GM21619 (cell line): Measurements from ENCODE around the gene LPCAT1.
A peak's percentile ranks its signal among the peaks of the same experiment; 100 is the strongest.
"Not testable (repeated sequence)": the region's sequence is repeated elsewhere in the genome, so short reads cannot be mapped to it uniquely, and the experiment has no call there.

ENCODE experiments used
- ATAC-seq: cut with Tn5 transposase; IDR thresholded peaks from one replicate; pipeline ENCODE4 v1.9.1; 2021; ENCODE audit not compliant: unreplicated experiment

LPCAT1 gene

DNA sequence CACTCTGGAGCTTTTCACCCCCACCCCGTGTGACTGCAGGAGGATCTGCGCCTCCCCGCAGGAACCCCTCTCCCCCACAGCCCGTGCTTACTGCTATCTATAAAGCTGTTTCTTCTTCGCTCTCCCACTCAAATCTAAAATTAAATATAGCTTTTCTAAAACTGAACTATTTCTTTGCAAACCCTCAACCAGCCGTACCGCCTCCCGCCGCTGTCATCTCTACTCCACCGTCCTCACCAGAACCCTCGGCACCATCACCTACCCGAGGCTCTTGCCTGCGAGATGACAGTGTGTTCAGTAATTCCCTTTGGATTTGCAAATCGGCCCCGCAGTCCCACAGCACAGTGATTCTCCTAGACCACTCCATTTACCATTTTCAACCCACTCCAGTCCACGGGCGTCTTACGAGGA, 13.6 kb downstream of the LPCAT1 start:
- ATAC-seq, result no peak

DNA sequence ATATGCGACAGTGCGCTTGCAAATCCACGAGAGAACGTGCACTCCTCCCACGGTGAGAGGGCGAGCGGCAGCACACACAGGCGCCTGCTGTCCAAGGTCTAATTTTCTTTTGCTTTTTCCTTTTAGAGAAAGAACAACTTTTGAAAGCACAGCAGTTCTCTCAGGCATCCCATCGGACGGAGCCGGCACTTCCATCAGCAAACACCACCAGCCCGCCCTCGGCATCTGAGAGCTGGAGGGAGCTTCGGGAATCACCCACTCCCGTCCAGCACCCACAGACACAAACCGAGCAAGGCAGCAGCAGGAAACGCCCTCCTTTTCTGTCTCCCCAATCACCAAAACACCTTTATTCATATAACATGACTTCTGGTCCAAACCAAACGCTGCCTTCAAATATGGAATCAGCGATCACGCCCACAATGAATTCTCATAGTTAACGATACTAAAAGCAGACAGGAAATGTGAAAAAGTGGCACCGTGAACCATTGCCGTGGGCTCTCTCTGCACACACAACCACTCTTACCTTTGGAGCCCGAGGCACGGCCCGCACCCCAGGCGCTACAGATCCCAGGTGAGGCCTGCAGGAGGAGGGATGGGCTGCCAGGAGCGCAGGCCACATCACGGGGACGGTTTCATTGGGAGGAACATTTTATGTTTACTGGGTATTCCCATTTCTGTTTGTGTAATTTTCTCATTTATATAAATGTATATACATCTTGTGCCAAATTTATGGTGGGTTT, 14.2 kb downstream of the LPCAT1 start:
- ATAC-seq, result no peak

DNA sequence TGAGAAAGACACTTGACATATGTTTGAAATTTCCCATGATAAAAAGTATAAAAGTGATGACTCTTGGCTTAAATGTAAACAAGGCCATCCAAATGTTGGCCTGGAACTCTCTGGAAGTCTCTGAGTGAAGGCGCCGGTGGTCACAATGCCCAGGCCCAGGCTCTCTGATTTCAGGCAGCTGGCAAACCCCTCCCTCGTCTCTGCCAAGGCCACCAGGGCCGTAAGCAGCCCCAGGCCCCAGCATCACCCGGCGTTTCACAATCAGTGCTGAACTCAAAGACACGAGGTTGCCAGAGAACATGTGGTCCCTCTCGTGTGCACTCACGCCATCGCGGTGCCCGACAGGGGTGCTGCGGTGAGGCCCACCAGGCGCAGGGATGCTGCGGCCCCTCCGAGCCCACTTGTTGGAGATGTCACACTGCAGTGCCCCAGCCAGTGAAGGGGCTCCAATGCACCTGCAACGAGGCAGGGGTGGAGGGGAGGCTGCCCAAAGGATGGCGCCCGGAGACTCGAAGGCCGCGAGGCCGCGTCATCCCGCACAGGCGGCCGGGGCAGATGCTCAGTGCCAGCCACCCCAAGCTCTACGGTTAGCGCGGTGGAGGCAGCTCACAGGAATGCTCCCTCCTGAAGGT, 15.0 kb downstream of the LPCAT1 start:
- ATAC-seq, result no peak

DNA sequence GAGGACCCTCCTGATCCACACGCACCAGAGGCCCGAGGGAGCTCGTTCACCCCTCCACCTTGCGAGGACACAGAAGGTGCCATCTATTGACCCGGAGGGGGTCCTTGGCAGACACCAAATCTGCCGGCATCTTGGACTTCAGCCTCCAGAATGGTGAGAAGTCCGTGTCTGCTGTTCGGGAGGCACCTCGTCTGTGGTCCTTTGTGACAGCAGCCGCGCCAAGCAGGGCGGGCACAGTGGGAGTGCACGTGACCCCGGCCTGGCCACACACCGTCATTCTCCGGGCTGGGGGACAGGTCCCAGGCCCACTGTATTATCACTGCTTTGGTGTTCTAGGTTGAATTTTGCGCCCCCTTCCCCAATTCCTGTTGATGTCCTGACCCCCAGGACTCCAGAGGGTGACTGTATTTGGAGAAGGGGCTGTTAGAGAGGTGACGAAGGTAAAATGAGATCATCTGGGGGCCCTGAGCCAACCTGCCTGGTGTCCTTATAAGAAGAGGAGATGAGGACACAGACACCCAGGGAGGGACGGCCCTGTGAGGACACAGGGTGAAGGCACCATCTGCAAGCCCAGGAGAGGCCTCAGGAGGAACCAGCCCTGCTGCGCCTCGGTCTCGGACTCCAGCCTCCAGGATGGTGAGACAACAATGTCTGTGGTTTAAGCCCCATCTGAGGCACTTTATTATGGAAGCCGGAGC, 15.7 kb downstream of the LPCAT1 start:
- no peak for ATAC-seq

DNA sequence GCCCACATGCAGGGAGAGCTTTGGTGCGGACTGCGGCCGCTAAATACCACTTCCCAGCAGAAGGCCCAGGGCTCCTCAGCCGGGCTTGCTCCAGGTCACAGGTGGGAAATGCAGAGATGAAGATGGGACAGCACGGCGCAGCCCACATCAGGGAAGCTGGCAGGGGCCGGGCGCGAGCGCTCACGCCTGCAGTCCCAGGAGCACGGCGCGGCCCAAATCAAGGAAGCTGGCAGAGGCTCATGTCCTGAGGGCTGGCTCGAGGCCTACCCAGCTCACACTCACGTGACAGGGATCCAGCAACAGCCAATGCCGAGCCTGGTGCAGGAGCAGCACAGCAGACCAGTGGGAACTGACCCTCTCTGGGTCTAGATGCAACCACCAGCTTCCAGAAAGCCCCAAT, 16.3 kb downstream of the LPCAT1 start:
- ATAC-seq, result no peak

DNA sequence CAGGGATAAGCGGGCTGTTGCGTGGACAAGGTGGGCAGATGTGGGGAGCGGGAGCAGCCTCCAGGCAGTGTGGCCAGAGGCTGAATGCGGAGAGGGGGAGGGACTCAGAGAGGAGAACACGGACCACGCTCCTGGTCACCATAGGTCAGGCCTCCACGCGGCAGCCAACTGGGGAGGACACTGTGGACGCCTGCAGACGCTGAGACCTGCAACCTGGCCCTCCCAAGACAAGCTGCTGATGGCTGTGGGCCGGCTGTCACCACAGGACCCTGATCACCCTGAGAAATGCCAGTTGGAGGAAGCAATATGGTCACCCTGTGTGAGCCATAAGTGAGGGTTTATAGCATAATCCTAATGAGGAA, 16.8 kb downstream of the LPCAT1 start:
- no peak for ATAC-seq

DNA sequence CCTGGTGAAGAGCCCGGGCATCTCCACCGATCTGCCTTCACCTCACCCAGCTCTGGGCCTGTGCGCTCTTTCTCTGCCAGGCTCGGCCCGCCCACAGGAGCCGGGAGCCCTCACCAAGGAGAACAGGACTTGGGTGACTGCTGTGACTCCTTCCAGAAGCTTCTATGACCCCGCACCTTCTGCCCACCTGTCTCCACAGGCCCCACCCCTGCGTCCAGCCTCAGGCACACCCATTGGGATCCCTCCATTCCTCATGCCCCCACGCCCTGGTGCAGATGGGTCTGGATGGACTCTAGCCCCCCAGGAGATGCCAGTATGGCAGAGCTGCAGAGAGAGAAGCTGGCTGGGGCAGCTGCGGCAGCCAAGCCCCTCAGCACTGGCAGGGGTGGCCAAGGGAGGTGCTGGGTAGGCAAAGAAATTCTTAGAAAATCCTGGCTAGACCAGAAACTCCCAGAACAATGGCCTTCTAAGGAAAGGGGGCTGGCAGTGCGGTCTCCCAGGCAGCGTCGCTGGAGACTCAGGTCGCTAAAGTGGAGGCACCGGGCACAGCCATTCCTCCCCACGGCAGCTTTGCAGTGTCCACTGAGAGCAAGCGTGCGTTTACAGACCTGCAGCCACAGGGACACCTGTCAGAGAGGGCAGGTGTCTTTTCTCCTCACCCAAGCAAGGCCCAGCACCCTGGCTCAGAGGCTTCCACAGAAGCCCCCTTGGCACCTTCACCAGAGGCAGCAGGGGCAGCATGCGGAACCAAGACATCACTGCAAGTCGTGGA, 17.3 kb downstream of the LPCAT1 start:
- ATAC-seq, result no peak

DNA sequence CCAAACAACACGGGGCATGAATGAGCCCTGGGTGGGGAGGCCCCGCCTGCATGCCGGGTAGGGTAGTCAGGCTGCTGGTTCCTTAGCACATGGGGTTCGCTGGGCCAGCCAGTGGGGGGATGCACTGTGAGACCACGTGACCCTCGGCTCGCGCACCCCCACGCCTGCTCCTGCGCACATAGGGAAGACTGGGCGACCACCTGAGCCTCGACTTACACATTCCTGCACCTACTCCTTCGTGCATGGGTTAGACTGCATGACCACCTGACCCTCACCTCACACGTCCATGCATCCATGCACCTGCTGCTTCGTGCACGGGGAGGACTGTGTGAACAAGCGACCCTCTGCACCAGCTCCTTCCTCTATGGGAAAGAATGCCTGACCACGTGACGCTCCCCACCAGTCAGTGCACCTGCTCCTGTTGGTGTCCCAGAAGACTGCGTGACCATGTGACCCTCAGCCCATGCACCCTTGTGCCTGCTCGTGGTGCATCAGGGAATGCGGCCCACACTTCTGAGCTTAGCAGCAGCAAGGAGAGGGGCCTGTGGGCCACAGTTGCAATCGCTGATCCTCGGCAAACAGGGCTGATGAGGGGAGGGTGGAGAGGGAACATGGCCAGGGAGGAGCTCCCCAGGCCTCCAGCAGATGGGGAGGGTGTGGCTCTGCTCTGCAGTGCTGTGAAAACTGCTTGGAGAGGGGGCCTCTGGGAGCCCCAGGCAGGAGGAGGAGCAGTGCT, 18.1 kb downstream of the LPCAT1 start:
- no peak for ATAC-seq

DNA sequence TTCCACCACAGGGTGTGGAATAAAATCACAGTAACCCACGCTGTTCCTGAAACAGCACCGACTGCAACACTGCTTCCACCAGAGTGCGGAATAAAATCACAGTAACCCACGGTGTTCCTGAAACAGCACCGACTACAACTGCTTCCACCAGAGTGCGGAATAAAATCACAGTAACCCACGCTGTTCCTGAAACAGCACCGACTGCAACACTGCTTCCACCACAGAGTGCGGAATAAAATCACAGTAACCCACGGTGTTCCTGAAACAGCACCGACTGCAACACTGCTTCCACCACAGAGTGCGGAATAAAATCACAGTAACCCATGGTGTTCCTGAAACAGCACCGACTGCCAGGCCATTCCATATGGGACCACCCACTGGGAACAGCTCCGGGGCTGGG, 18.7 kb downstream of the LPCAT1 start:
- ATAC-seq, result not testable (repeated sequence)

DNA sequence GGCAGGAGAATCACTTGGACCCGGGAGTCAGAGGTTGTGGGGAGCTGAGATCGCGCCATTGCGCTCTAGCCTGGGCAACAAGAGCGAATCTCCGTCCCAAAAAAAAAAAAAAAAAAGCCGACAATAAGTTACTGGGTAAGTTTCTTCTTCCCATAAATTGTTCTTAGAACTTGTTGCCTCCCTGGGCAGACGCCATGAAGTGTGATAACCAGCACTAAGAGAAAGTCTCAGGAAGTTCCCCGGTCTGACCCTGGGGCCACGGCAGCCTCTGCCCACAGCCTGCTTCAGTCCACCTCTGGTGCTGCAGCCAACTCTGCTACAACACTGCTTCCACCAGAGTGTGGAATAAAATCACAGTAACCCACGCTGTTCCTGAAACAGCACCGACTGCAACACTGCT, 19.1 kb downstream of the LPCAT1 start:
- ATAC-seq, result no peak

DNA sequence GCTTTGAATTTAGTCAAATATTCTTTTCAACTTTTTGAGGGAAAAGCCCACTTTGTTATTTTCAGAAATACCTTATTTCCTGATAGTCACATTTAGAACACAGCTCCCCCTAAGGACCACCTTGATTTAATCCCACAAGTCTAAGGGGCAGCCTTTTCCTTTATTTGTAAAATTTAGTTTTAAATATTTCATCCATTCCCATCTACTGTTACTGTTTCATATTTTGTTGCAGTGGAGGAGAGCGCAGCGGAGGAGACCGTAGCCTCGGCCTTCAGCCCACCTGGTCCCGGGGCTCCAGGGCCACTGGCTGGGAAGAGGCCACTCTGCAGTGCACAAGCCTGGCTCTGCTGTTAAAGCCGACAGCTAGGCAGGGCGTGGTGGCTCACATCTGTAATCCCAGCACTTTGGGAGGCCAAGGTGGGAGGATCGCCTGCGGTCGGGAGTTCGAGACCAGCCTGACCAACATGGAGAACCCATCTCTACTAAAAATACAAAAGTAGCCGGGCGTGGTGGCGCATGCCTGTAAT, 19.6 kb downstream of the LPCAT1 start:
- no peak for ATAC-seq

DNA sequence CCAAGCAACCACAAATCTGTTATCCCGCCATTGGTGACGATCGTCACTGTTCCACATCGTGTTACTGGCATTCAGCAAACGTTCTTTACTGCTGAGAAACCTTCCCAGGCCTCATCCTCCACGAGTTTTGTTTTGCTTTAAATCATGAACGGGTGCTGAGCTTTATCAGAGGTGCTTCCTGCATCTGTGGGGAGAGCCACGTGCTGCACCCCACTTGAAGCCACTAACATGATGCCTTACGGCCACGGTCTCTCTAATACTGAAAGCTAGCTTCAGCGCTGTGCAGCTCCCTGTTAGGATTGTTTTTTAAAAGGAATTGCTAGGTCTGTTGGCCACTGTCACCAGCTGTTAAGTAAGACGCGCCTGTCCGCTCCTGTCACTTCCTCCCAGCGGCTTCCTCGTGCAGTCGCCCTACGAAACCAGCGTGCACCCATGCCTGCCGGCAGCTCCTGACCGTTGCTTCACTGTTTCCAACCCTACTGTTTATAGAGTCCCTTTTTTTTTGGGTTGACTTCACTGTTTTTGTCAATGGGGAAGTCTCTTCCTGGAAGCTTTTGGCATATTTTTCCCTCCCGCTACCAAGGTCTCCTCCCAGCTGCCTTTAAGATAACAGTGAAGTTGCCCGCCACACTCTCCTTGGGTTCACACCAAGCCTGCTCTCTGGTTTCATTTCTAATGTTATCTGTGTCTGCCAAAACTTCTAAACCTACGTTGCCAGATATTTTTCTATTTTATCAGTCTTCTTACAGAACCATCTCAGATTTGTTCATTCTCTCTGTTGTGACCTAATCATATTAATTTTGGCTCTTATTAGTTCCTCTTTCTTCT, 20.3 kb downstream of the LPCAT1 start:
- peak; percentile 19 for ATAC-seq

DNA sequence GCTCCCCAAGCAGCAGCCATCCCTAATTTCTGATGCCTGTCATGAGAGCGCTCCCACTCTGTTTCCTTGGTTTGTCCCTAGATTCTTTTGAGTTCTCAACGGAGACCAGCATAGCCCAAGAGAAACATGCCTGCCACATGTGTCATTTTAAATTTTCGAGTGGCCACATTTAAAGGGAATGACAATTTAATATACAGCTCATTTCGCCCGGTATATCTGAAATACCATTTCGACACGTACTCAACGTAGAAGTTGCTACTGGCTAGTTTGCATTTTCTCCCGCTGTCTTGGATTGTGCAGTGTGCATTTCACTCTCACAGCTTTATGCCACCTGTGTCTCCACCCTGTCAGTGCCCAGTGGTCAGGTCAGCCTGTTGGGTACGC, 21.0 kb downstream of the LPCAT1 start:
- ATAC-seq, result no peak

DNA sequence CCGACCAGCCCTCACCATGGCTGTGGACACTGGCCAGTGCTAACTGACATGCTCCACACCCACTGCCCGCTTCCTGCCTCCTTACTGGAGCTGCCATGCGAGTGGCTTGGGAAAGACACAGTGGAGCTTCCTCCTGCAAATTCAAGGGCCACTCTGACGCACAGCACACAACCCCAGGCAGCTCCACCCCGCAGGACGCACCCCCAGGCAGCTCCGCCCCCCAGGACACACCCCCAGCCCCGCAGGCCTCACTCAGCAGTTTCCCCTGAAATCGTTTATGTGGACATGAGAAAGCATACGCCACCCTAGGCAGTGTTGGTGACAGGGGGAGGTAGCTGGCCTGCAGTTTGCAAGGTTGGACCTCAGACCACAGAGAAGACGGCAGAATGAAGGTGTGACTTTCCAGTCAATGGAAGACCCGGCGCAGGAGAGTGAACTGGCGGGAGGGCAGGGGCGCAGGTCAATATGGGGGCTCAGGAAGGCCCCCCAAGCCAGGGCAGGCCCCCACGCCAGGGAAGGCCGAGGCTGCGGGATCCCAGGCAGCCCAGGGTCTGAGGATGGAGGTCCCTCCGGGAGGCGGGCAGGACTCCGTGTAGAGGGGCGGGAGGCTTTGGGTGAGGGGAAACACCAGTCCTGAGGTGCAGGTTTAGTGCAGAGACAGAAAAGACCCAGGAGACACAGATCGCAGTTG, 21.6 kb downstream of the LPCAT1 start:
- ATAC-seq, result no peak

DNA sequence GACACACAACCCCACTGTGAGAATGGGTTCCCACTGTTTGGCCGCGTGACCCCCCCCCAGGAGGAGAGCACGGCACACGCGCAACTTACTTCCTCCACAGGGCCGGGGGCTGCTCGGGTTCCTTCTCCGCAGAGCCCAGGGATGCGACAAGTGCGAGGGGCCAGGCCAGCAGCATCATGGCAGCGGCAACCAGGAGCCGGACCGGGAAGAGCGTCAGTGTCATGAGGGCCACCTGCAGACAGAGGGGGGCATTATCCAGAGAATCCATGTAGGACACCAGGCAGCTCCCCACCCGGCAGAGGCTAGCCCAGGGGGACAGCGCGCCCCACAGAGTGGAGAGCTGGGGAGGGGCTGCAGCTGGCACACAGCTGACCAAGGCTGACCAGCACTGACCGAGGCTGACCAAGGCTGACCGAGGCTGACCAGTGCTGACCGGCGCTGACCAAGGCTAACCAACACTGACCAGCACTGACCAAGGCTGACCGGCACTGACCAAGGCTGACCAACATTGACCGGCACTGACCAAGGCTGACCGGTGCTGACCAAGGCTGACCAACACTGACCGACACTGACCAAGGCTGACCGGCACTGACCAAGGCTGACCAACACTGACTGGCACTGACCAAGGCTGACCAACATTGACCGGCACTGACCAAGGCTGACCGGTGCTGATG, 22.3 kb downstream of the LPCAT1 start:
- no peak for ATAC-seq

DNA sequence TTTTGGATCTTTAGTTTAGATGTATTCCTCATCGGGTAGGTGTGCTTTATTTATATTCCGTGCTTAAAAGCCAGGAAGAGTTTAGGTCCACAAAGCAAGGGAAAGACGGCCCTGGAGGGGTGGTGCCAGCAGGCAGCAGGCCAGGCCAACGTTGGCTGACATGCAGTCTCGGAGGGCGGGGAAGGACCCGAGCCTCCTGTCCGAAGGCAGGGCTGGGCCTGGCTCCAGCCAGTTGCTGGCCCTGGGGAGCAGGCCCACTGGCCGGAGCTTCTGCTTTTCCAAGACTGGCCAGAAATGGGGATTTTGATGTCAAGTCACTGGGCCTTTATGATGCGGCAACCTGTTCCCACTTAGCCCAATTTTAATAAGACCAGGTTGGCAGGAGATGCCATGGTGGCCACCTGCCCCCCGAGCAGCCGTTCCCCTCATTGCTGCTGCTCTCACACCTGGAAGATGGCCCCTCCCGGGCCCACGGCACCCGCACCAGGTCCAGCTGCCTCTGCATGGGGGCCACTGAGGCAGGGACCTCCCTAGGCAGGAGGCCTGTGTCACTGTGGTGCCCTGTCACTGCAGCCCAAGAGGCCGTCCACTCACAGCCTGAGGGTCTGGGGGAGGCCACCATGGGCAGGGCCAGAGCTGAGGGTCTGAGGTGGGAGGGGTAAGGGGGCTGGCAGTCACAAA, 23.2 kb downstream of the LPCAT1 start:
- no peak for ATAC-seq

DNA sequence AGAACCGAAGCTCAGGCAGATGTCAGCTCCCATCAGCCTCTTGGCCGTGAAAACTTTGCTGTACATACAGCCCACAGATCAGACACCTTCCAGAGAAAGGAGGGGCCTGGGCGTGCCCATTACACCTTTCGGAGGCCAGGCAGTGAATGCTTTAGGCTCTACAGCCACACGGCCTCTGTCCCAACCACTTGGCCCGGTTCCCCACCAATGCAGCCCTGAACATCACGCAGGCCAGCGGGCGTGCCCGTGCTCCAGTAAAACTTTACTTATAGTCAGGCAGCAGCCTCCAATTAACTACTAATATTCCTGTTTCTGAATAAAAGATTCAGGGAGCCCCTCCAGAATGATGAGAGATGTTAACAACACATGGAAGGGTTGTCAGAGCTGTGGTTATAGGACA, 23.9 kb downstream of the LPCAT1 start:
- no peak for ATAC-seq
